ENCODE measurements around the gene HSF5.

GRCh38 chr17:58508341-58509067, 20.3 kb upstream of the HSF5 start:
- TF ChIP-seq CTCF (IDR thresholded peaks at IDR 0.05; ENCODE audit: insufficient read depth, low read length) (no peak), POLR2AphosphoS5 (IDR thresholded peaks at IDR 0.05; ENCODE audit: low read depth) (no peak), SPI1 (IDR thresholded peaks at IDR 0.05; ENCODE audit: borderline replicate concordance, low read depth) (no peak)
- TF ChIP-seq, protein P1, sequence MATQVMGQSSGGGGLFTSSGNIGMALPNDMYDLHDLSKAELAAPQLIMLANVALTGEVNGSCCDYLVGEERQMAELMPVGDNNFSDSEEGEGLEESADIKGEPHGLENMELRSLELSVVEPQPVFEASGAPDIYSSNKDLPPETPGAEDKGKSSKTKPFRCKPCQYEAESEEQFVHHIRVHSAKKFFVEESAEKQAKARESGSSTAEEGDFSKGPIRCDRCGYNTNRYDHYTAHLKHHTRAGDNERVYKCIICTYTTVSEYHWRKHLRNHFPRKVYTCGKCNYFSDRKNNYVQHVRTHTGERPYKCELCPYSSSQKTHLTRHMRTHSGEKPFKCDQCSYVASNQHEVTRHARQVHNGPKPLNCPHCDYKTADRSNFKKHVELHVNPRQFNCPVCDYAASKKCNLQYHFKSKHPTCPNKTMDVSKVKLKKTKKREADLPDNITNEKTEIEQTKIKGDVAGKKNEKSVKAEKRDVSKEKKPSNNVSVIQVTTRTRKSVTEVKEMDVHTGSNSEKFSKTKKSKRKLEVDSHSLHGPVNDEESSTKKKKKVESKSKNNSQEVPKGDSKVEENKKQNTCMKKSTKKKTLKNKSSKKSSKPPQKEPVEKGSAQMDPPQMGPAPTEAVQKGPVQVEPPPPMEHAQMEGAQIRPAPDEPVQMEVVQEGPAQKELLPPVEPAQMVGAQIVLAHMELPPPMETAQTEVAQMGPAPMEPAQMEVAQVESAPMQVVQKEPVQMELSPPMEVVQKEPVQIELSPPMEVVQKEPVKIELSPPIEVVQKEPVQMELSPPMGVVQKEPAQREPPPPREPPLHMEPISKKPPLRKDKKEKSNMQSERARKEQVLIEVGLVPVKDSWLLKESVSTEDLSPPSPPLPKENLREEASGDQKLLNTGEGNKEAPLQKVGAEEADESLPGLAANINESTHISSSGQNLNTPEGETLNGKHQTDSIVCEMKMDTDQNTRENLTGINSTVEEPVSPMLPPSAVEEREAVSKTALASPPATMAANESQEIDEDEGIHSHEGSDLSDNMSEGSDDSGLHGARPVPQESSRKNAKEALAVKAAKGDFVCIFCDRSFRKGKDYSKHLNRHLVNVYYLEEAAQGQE (IDR thresholded peaks at IDR 0.05; ENCODE audit: insufficient replicate concordance, low read depth): no peak

Data from HL-60 (cell line).